PFSK-1 (cell line): ENCODE data around the gene MEMO1. TPM values are rescaled to one million over a fixed set of nuclear protein-coding genes. Genes with fewer than 3 reads are reported as not detected.
A peak's percentile ranks its signal among the peaks of the same experiment; 100 is the strongest.

Experiments
- FOXP2 ChIP-seq: optimal IDR thresholded peaks from 2 replicates; pipeline ENCODE3; 2011; ENCODE audit warnings: borderline replicate concordance, control low read depth, inconsistent platforms; ENCODE audit not compliant: insufficient read depth; ENCODE audit errors: extremely low read length, extremely low read depth
- POLR2AphosphoS5 ChIP-seq: IDR thresholded peaks from 2 replicates; pipeline ENCODE4 v1.6.1; 2012; ENCODE audit warnings: low read depth, mild to moderate bottlenecking, control low read depth, low read length, moderate library complexity
- REST ChIP-seq, 2 experiments: IDR thresholded peaks; 2 replicates each; pipeline versions ENCODE4 v1.6.1 to v1.8.0; 2011 to 2012; ENCODE audit warnings: low read depth in 2 of 2, low read length in 2 of 2, control low read depth in 1 of 2, inconsistent platforms in 1 of 2, mild to moderate bottlenecking in 1 of 2, moderate library complexity in 1 of 2; ENCODE audit not compliant: insufficient read depth in 1 of 2
- SIN3A ChIP-seq: IDR thresholded peaks from 2 replicates; pipeline ENCODE4 v1.6.1; 2012; ENCODE audit warnings: mild to moderate bottlenecking, low read length, moderate library complexity, borderline replicate concordance; ENCODE audit not compliant: insufficient read depth
- TAF1 ChIP-seq: IDR thresholded peaks from 2 replicates; pipeline ENCODE4 v1.6.1; 2012; ENCODE audit warnings: low read length, control low read depth, borderline replicate concordance; ENCODE audit not compliant: insufficient read depth
- polyA plus RNA-seq: library from polyadenylated mRNA; unstranded; fragments of >200 nt; gene quantifications from one replicate; pipeline ENCODE4 v1.2.1, GENCODE V29; 2012; ENCODE audit warnings: low read depth, missing spikeins; ENCODE audit not compliant: insufficient read length

Gene MEMO1
- polyA plus RNA-seq, result 28.2 TPM

GRCh38 chr2:32010670-32011484, at the start of gene MEMO1:
Gene MEMO1 (minus strand): TSS chr2:32011008. CDS start chr2:32010247, 761 bp downstream.
- peak; percentile 86; the same call in 1 of the 2 replicates for TF ChIP-seq TAF1
- peak in 1 of 2 experiments; percentile 38; a peak in 1 of 4 replicates for TF ChIP-seq REST (IDR thresholded peaks at IDR 0.05; ENCODE audit: insufficient read depth in 1 of 2, low read depth in 2 of 2, low read length in 2 of 2)
- TF ChIP-seq SIN3A, result no peak; the same call in 1 of the 2 replicates
- TF ChIP-seq POLR2AphosphoS5, result peak; percentile 92
- peak; percentile 94 for TF ChIP-seq FOXP2

GRCh38 chr2:32060266-32060665, 49.5 kb upstream of the MEMO1 start:
- TF ChIP-seq REST (IDR thresholded peaks at IDR 0.05; ENCODE audit: insufficient read depth in 1 of 2, low read depth in 2 of 2, low read length in 2 of 2), result no peak
- TF ChIP-seq POLR2AphosphoS5, result no peak
- no peak for TF ChIP-seq FOXP2
- no peak for TF ChIP-seq TAF1

GRCh38 chr2:32058130-32058529, 47.3 kb upstream of the MEMO1 start:
- no peak for TF ChIP-seq FOXP2
- no peak for TF ChIP-seq SIN3A
- no peak for TF ChIP-seq POLR2AphosphoS5
- TF ChIP-seq TAF1, result no peak
- no peak for TF ChIP-seq REST (IDR thresholded peaks at IDR 0.05; ENCODE audit: insufficient read depth in 1 of 2, low read depth in 2 of 2, low read length in 2 of 2)

- no peak for TF ChIP-seq REST (IDR thresholded peaks at IDR 0.05; ENCODE audit: insufficient read depth in 1 of 2, low read depth in 2 of 2, low read length in 2 of 2)
- TF ChIP-seq FOXP2, result no peak
- no peak for TF ChIP-seq TAF1
- no peak for TF ChIP-seq POLR2AphosphoS5
- no peak for TF ChIP-seq SIN3A
These were observed 41.1 kb upstream of the MEMO1 start for GRCh38 chr2:32051836-32052439.

GRCh38 chr2:32043561-32043960, 32.8 kb upstream of the MEMO1 start:
- no peak for TF ChIP-seq TAF1
- no peak for TF ChIP-seq POLR2AphosphoS5
- no peak for TF ChIP-seq SIN3A
- no peak for TF ChIP-seq REST (IDR thresholded peaks at IDR 0.05; ENCODE audit: insufficient read depth in 1 of 2, low read depth in 2 of 2, low read length in 2 of 2)
- TF ChIP-seq FOXP2, result no peak
